ENCODE measurements around the gene MINDY3.

DNA sequence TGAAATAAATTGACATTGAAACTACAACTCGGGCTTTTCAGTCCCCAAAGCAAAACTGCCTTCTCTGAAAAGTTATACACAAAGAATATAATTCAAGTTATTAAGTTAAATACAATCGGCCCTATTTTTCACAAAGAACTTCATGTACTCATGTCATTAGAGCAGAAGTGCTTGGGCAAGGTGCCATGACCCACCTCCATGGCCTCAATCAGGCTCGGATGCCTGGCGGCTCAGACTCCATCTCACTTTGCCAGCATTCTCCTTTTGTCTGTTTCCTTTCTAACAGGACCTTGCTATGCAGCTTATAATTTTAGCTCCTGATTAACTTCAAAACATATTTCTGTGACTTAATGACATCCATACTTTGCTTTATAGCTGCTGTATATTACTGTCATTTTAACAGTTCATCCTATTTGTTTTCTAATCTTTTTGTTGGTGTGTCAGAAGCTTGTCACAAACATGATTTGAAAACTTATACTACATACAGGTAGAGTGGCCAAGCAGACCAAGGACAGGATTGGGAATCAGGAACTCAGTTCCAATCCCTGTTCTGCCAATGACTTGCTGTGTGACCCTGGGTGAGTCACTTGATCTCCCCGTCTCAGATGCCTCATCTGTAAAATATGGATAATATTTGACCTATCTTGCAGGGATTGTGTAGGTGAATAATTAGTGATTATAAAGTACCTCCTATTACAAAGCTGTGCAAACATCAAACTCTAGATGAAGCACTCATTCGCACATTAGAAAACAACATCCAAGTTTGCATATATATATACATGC lies 79.8 kb downstream of the MINDY3 start:
- TF ChIP-seq, protein P1, sequence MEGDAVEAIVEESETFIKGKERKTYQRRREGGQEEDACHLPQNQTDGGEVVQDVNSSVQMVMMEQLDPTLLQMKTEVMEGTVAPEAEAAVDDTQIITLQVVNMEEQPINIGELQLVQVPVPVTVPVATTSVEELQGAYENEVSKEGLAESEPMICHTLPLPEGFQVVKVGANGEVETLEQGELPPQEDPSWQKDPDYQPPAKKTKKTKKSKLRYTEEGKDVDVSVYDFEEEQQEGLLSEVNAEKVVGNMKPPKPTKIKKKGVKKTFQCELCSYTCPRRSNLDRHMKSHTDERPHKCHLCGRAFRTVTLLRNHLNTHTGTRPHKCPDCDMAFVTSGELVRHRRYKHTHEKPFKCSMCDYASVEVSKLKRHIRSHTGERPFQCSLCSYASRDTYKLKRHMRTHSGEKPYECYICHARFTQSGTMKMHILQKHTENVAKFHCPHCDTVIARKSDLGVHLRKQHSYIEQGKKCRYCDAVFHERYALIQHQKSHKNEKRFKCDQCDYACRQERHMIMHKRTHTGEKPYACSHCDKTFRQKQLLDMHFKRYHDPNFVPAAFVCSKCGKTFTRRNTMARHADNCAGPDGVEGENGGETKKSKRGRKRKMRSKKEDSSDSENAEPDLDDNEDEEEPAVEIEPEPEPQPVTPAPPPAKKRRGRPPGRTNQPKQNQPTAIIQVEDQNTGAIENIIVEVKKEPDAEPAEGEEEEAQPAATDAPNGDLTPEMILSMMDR (IDR thresholded peaks at IDR 0.05) = no peak
- TF ChIP-seq POLR2AphosphoS5 (IDR thresholded peaks at IDR 0.05; ENCODE audit: low read depth, low read length) = no peak
- no peak for TF ChIP-seq SIN3A (IDR thresholded peaks at IDR 0.05; ENCODE audit: borderline replicate concordance, insufficient read depth, low read depth, low read length)
- no peak for TF ChIP-seq TCF7L2 (IDR thresholded peaks at IDR 0.05; ENCODE audit: low read depth, low read length)

Measured in Panc1 (cell line).